ENCODE results near the gene FBXO21. TPM values are rescaled to one million over a fixed set of nuclear protein-coding genes. Genes with fewer than 3 reads are reported as not detected.

Gene FBXO21
- total and polyA plus RNA-seq, 2 of the 13 experiments (the other 11 are each of a cell fraction or from before 2014, with no cell fraction given) = 15.6 to 32.5 TPM

GRCh38 chr12:117143008-117143532 lies 47.2 kb downstream of the FBXO21 start (continued):
- peak; percentile 42; the same call in 1 of the 2 replicates for TF ChIP-seq TFDP1 (CRISPR knock-in tag; IDR thresholded peaks at IDR 0.05; ENCODE audit: borderline replicate concordance)
- peak; percentile 88; the same call in 1 of the 2 replicates for TF ChIP-seq SIX1 (CRISPR knock-in tag; IDR thresholded peaks at IDR 0.05; ENCODE audit: borderline replicate concordance)
- TF ChIP-seq GZF1 (CRISPR knock-in tag; IDR thresholded peaks at IDR 0.05) = no peak
- TF ChIP-seq ASH2L (IDR thresholded peaks at IDR 0.05; ENCODE audit: insufficient read length, low read depth, low read length) = peak; percentile 27
- TF ChIP-seq TBX2 (CRISPR knock-in tag; IDR thresholded peaks at IDR 0.05; ENCODE audit: borderline replicate concordance) = peak; percentile 37; the same call in 1 of the 2 replicates
- TF ChIP-seq TCF7 (IDR thresholded peaks at IDR 0.05; ENCODE audit: low read depth) = peak; percentile 46; the same call in 1 of the 2 replicates
- TF ChIP-seq THRA (CRISPR knock-in tag; IDR thresholded peaks at IDR 0.05; ENCODE audit: borderline replicate concordance) = 0 out of 2 replicates have a peak, but pooled peaks have one; percentile 19
- peak; percentile 46; the same call in 1 of the 2 replicates for TF ChIP-seq RARA (CRISPR knock-in tag; IDR thresholded peaks at IDR 0.05)
- TF ChIP-seq SALL1 (CRISPR knock-in tag; IDR thresholded peaks at IDR 0.05) = peak; percentile 47
- TF ChIP-seq RBM39 (IDR thresholded peaks at IDR 0.05; ENCODE audit: low read depth, low read length, poor library complexity, severe bottlenecking) = no peak
- peak; percentile 54; the same call in 1 of the 2 replicates for TF ChIP-seq SOX5 (CRISPR knock-in tag; IDR thresholded peaks at IDR 0.05; ENCODE audit: borderline replicate concordance)
- peak; percentile 58; the same call in 1 of the 2 replicates for TF ChIP-seq SP5 (CRISPR knock-in tag; IDR thresholded peaks at IDR 0.05; ENCODE audit: borderline replicate concordance, low read depth)
- peak; percentile 76 for TF ChIP-seq CREM (IDR thresholded peaks at IDR 0.05)
- TF ChIP-seq CREM (CRISPR knock-in tag; IDR thresholded peaks at IDR 0.05) = no peak
- TF ChIP-seq CREB1 (IDR thresholded peaks at IDR 0.05) = no peak
- peak; percentile 91 for TF ChIP-seq CREB1 (CRISPR knock-in tag; IDR thresholded peaks at IDR 0.05)
- peak; percentile 86 for TF ChIP-seq NR2F2 (IDR thresholded peaks at IDR 0.05; ENCODE audit: borderline replicate concordance, low read depth)
- 0 out of 2 replicates have a peak, but pooled peaks have one; percentile 11 for TF ChIP-seq SOX13 (IDR thresholded peaks at IDR 0.05)
- peak in 1 of 2 experiments; percentile 42; a peak in 1 of 4 replicates for TF ChIP-seq SOX13 (CRISPR knock-in tag; conservative IDR thresholded peaks at IDR 0.05 in 1 of 2, IDR thresholded peaks at IDR 0.05 in 1 of 2)
- no peak for TF ChIP-seq ZNF816 (CRISPR knock-in tag; IDR thresholded peaks at IDR 0.05; ENCODE audit: borderline replicate concordance)
- peak; percentile 61 for TF ChIP-seq XRCC5 (optimal IDR thresholded peaks at IDR 0.05; ENCODE audit: low read length)
- TF ChIP-seq NR2C2 (CRISPR knock-in tag; IDR thresholded peaks at IDR 0.05; ENCODE audit: borderline replicate concordance) = peak; percentile 89
- TF ChIP-seq ARID5B (CRISPR knock-in tag; IDR thresholded peaks at IDR 0.05) = peak; percentile 79
- TF ChIP-seq GATAD1 (CRISPR knock-in tag; IDR thresholded peaks at IDR 0.05) = peak; percentile 37; the same call in 1 of the 2 replicates

All from HepG2 (cell line).